Measurements from ENCODE around the gene HIP1R. TPM values are rescaled to one million over a fixed set of nuclear protein-coding genes. Genes with fewer than 3 reads are reported as not detected.

The HIP1R gene
- total and polyA plus RNA-seq, 2 experiments from 2014 or later, result 8.0 to 22.1 TPM

DNA sequence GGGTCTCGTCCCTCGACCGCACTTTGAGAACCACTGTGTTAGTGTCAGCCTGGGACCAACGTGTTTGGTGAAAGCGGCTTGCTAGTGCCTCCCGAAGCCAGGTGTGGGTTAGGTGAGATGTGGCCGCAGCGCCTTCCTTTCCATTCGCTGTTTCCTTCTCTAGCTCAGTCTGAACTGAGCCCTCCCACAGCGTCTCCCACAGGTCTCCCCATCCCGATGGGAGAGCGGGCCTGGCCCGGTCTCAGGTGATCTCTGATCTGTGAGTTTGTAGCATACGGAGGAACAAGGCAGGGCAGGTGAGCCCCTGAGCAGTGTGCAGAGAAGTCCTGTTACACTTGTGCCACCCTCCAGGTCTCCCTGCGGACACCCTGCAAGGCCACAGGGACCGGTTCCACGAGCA lies 19.3 kb downstream of the HIP1R start:
- H3F3A ChIP-seq (replicated peaks; ENCODE audit: low read depth), result no peaks in the 10 kb centered on the region
- H3K36me3 ChIP-seq (ENCODE audit: insufficient read depth), result no peaks in the 10 kb centered on the region
- Mint-ChIP-seq H3K36me3 (ENCODE audit: low read depth) (no peaks in the 10 kb centered on the region; the same call in 2 of the 3 replicates), H3K27ac (no peak overlapping the region), H3K9me3 (no peaks in the 10 kb centered on the region), H3K4me3 (no peak overlapping the region), H3K27me3 (ENCODE audit: insufficient read depth, low read depth, poor library complexity) (peaks cover 6% of the 10 kb centered on the region), H3K4me1 (peaks cover 5% of the 10 kb centered on the region)
- H2AFZ ChIP-seq, result no peak overlapping the region
- H3K4me2 ChIP-seq, result no peak overlapping the region
- H4K20me1 ChIP-seq (replicated peaks; ENCODE audit: insufficient read depth), result peaks cover 6% of the 10 kb centered on the region; the same call in 1 of the 2 replicates
- H3K27ac ChIP-seq (ENCODE audit: low read depth), result no peak overlapping the region
- H3K79me2 ChIP-seq (replicated peaks; ENCODE audit: insufficient read depth), result no peaks in the 10 kb centered on the region
- H3K27me3 ChIP-seq (ENCODE audit: insufficient read depth), result no peaks in the 10 kb centered on the region
- TF ChIP-seq, protein P1, sequence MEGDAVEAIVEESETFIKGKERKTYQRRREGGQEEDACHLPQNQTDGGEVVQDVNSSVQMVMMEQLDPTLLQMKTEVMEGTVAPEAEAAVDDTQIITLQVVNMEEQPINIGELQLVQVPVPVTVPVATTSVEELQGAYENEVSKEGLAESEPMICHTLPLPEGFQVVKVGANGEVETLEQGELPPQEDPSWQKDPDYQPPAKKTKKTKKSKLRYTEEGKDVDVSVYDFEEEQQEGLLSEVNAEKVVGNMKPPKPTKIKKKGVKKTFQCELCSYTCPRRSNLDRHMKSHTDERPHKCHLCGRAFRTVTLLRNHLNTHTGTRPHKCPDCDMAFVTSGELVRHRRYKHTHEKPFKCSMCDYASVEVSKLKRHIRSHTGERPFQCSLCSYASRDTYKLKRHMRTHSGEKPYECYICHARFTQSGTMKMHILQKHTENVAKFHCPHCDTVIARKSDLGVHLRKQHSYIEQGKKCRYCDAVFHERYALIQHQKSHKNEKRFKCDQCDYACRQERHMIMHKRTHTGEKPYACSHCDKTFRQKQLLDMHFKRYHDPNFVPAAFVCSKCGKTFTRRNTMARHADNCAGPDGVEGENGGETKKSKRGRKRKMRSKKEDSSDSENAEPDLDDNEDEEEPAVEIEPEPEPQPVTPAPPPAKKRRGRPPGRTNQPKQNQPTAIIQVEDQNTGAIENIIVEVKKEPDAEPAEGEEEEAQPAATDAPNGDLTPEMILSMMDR (conservative IDR thresholded peaks at IDR 0.05; ENCODE audit: low read depth in 2 of 2), result no peak
- no peak for TF ChIP-seq ZNF114 (CRISPR knock-in tag; IDR thresholded peaks at IDR 0.05)
- TF ChIP-seq, protein P2, sequence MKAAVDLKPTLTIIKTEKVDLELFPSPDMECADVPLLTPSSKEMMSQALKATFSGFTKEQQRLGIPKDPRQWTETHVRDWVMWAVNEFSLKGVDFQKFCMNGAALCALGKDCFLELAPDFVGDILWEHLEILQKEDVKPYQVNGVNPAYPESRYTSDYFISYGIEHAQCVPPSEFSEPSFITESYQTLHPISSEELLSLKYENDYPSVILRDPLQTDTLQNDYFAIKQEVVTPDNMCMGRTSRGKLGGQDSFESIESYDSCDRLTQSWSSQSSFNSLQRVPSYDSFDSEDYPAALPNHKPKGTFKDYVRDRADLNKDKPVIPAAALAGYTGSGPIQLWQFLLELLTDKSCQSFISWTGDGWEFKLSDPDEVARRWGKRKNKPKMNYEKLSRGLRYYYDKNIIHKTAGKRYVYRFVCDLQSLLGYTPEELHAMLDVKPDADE (IDR thresholded peaks at IDR 0.05), result no peak
- TF ChIP-seq EZH2phosphoT487 (IDR thresholded peaks at IDR 0.05; ENCODE audit: unreplicated experiment), result no peak
- TF ChIP-seq NANOG (IDR thresholded peaks at IDR 0.05; ENCODE audit: borderline replicate concordance), result no peak
- no peak for TF ChIP-seq POLR2AphosphoS5 (IDR thresholded peaks at IDR 0.05; ENCODE audit: low read depth)
- TF ChIP-seq, protein P3, sequence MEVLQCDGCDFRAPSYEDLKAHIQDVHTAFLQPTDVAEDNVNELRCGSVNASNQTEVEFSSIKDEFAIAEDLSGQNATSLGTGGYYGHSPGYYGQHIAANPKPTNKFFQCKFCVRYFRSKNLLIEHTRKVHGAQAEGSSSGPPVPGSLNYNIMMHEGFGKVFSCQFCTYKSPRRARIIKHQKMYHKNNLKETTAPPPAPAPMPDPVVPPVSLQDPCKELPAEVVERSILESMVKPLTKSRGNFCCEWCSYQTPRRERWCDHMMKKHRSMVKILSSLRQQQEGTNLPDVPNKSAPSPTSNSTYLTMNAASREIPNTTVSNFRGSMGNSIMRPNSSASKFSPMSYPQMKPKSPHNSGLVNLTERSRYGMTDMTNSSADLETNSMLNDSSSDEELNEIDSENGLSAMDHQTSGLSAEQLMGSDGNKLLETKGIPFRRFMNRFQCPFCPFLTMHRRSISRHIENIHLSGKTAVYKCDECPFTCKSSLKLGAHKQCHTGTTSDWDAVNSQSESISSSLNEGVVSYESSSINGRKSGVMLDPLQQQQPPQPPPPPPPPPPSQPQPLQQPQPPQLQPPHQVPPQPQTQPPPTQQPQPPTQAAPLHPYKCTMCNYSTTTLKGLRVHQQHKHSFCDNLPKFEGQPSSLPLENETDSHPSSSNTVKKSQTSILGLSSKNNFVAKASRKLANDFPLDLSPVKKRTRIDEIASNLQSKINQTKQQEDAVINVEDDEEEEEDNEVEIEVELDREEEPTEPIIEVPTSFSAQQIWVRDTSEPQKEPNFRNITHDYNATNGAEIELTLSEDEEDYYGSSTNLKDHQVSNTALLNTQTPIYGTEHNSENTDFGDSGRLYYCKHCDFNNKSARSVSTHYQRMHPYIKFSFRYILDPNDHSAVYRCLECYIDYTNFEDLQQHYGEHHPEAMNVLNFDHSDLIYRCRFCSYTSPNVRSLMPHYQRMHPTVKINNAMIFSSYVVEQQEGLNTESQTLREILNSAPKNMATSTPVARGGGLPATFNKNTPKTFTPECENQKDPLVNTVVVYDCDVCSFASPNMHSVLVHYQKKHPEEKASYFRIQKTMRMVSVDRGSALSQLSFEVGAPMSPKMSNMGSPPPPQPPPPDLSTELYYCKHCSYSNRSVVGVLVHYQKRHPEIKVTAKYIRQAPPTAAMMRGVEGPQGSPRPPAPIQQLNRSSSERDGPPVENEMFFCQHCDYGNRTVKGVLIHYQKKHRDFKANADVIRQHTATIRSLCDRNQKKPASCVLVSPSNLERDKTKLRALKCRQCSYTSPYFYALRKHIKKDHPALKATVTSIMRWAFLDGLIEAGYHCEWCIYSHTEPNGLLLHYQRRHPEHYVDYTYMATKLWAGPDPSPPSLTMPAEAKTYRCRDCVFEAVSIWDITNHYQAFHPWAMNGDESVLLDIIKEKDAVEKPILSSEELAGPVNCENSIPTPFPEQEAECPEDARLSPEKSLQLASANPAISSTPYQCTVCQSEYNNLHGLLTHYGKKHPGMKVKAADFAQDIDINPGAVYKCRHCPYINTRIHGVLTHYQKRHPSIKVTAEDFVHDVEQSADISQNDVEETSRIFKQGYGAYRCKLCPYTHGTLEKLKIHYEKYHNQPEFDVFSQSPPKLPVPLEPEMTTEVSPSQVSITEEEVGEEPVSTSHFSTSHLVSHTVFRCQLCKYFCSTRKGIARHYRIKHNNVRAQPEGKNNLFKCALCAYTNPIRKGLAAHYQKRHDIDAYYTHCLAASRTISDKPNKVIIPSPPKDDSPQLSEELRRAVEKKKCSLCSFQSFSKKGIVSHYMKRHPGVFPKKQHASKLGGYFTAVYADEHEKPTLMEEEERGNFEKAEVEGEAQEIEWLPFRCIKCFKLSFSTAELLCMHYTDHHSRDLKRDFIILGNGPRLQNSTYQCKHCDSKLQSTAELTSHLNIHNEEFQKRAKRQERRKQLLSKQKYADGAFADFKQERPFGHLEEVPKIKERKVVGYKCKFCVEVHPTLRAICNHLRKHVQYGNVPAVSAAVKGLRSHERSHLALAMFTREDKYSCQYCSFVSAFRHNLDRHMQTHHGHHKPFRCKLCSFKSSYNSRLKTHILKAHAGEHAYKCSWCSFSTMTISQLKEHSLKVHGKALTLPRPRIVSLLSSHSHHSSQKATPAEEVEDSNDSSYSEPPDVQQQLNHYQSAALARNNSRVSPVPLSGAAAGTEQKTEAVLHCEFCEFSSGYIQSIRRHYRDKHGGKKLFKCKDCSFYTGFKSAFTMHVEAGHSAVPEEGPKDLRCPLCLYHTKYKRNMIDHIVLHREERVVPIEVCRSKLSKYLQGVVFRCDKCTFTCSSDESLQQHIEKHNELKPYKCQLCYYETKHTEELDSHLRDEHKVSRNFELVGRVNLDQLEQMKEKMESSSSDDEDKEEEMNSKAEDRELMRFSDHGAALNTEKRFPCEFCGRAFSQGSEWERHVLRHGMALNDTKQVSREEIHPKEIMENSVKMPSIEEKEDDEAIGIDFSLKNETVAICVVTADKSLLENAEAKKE (CRISPR knock-in tag; IDR thresholded peaks at IDR 0.05), result no peak
- TF ChIP-seq CREB1 (CRISPR knock-in tag; IDR thresholded peaks at IDR 0.05; ENCODE audit: low read depth), result no peak
- no peak for TF ChIP-seq STAT1 (IDR thresholded peaks at IDR 0.05; ENCODE audit: unreplicated experiment)
- no peak for TF ChIP-seq JUNB (IDR thresholded peaks at IDR 0.05; ENCODE audit: unreplicated experiment)
- TF ChIP-seq, protein P4, sequence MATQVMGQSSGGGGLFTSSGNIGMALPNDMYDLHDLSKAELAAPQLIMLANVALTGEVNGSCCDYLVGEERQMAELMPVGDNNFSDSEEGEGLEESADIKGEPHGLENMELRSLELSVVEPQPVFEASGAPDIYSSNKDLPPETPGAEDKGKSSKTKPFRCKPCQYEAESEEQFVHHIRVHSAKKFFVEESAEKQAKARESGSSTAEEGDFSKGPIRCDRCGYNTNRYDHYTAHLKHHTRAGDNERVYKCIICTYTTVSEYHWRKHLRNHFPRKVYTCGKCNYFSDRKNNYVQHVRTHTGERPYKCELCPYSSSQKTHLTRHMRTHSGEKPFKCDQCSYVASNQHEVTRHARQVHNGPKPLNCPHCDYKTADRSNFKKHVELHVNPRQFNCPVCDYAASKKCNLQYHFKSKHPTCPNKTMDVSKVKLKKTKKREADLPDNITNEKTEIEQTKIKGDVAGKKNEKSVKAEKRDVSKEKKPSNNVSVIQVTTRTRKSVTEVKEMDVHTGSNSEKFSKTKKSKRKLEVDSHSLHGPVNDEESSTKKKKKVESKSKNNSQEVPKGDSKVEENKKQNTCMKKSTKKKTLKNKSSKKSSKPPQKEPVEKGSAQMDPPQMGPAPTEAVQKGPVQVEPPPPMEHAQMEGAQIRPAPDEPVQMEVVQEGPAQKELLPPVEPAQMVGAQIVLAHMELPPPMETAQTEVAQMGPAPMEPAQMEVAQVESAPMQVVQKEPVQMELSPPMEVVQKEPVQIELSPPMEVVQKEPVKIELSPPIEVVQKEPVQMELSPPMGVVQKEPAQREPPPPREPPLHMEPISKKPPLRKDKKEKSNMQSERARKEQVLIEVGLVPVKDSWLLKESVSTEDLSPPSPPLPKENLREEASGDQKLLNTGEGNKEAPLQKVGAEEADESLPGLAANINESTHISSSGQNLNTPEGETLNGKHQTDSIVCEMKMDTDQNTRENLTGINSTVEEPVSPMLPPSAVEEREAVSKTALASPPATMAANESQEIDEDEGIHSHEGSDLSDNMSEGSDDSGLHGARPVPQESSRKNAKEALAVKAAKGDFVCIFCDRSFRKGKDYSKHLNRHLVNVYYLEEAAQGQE (IDR thresholded peaks at IDR 0.05; ENCODE audit: unreplicated experiment), result no peak
- H3K9me2 ChIP-seq (ENCODE audit: insufficient read depth), result no peaks in the 10 kb centered on the region
- no peaks in the 10 kb centered on the region for H3K4me1 ChIP-seq (ENCODE audit: insufficient read depth)
- H3K4me3 ChIP-seq, result no peak overlapping the region
- DNase-seq (ENCODE audit: low spot score), result no peak
- no peak for ATAC-seq

All from GM23338 (cell line).